ENCODE results near the gene URM1.

DNA sequence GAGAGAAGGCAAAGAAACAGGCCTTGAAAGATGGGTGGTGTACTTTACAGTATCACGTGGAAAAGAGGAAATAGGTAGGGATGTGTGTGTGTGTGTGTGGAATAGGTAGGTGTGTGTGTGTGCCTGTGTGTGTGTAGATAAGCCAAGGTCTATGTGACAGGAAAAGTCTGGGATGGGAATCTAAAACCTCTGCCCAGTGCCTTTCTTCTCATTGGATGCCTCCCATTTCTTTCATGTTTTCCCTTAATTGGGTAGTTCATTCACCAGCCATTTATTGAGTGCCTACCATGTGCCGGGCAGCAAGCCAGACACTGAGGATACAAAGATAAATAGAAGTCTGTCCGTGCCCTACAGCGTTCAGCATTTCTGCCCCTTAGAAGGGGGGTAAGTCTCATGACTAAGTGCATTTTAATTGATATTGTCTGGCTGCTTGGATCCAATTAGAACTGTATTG lies 1.0 kb downstream of the URM1 start:
- TF ChIP-seq, protein P1, sequence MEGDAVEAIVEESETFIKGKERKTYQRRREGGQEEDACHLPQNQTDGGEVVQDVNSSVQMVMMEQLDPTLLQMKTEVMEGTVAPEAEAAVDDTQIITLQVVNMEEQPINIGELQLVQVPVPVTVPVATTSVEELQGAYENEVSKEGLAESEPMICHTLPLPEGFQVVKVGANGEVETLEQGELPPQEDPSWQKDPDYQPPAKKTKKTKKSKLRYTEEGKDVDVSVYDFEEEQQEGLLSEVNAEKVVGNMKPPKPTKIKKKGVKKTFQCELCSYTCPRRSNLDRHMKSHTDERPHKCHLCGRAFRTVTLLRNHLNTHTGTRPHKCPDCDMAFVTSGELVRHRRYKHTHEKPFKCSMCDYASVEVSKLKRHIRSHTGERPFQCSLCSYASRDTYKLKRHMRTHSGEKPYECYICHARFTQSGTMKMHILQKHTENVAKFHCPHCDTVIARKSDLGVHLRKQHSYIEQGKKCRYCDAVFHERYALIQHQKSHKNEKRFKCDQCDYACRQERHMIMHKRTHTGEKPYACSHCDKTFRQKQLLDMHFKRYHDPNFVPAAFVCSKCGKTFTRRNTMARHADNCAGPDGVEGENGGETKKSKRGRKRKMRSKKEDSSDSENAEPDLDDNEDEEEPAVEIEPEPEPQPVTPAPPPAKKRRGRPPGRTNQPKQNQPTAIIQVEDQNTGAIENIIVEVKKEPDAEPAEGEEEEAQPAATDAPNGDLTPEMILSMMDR (IDR thresholded peaks at IDR 0.05): no peak
- TF ChIP-seq POLR2AphosphoS5 (IDR thresholded peaks at IDR 0.05; ENCODE audit: low read depth, low read length) (no peak), SIN3A (IDR thresholded peaks at IDR 0.05; ENCODE audit: borderline replicate concordance, insufficient read depth, low read depth, low read length) (no peak), TCF7L2 (IDR thresholded peaks at IDR 0.05; ENCODE audit: low read depth, low read length) (no peak)
- TF ChIP-seq, protein P2, sequence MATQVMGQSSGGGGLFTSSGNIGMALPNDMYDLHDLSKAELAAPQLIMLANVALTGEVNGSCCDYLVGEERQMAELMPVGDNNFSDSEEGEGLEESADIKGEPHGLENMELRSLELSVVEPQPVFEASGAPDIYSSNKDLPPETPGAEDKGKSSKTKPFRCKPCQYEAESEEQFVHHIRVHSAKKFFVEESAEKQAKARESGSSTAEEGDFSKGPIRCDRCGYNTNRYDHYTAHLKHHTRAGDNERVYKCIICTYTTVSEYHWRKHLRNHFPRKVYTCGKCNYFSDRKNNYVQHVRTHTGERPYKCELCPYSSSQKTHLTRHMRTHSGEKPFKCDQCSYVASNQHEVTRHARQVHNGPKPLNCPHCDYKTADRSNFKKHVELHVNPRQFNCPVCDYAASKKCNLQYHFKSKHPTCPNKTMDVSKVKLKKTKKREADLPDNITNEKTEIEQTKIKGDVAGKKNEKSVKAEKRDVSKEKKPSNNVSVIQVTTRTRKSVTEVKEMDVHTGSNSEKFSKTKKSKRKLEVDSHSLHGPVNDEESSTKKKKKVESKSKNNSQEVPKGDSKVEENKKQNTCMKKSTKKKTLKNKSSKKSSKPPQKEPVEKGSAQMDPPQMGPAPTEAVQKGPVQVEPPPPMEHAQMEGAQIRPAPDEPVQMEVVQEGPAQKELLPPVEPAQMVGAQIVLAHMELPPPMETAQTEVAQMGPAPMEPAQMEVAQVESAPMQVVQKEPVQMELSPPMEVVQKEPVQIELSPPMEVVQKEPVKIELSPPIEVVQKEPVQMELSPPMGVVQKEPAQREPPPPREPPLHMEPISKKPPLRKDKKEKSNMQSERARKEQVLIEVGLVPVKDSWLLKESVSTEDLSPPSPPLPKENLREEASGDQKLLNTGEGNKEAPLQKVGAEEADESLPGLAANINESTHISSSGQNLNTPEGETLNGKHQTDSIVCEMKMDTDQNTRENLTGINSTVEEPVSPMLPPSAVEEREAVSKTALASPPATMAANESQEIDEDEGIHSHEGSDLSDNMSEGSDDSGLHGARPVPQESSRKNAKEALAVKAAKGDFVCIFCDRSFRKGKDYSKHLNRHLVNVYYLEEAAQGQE (IDR thresholded peaks at IDR 0.05; ENCODE audit: insufficient read depth in 1 of 2, low read depth in 2 of 2, low read length in 1 of 2): no peak

Data from Panc1 (cell line).